Panc1 (cell line): ENCODE results near the gene NTNG1. TPM values are rescaled to one million over a fixed set of nuclear protein-coding genes. Genes with fewer than 3 reads are reported as not detected.

ENCODE experiments used
- ATAC-seq: fragments of 200-7000 bp; cut with Tn5 transposase; 2 replicates; pipeline ENCODE4 v1.9.1; 2020; ENCODE audit warnings: mild to moderate bottlenecking, moderate library complexity
- BruUV-seq: library from RNA; stranded (reverse); fragments of 400-500 nt; replicated peaks from 2 replicates; lab custom pipeline; 2021; lab: Mats Ljungman, UMichigan
- CTCF ChIA-PET: fragments of 300-600 bp; sonication (Branson Sonifier 250); formaldehyde crosslinking; loops from one replicate; lab custom pipeline; 2022; ENCODE audit warnings: antibody characterized with exemption; lab: Charles Lee
- POLR2A ChIA-PET: fragments of 300-600 bp; sonication (Branson Sonifier 250); formaldehyde crosslinking; loops from one replicate; lab custom pipeline; 2022; ENCODE audit warnings: antibody characterized with exemption; lab: Charles Lee
- DNase-seq: peaks from one replicate; pipeline ENCODE4 v3.0.0-alpha.2; 2010; ENCODE audit warnings: low read depth, low spot score
- H3K27ac ChIP-seq: 2 replicates; pipeline ENCODE4 v1.5.1; 2011; ENCODE audit warnings: mild to moderate bottlenecking, low read length, inconsistent platforms
- H3K27me3 ChIP-seq: fragments of 200-500 bp; sonication (Bioruptor generic); 2 replicates; pipeline ENCODE4 v1.6.0; 2014; ENCODE audit warnings: low read length, inconsistent platforms; ENCODE audit not compliant: control insufficient read depth, insufficient read depth
- H3K36me3 ChIP-seq: fragments of 200-500 bp; sonication (Bioruptor generic); 2 replicates; pipeline ENCODE4 v1.5.1; 2014; ENCODE audit warnings: inconsistent platforms, mild to moderate bottlenecking, low read length, moderate library complexity; ENCODE audit not compliant: control insufficient read depth, insufficient read depth
- H3K4me1 ChIP-seq: 2 replicates; pipeline ENCODE4 v1.5.1; 2011; ENCODE audit warnings: inconsistent platforms, mild to moderate bottlenecking, low read length, moderate library complexity; ENCODE audit not compliant: control insufficient read depth, insufficient read depth
- H3K4me3 ChIP-seq, 2 experiments: 2 replicates each; pipeline ENCODE4 v1.5.1; 2011 to 2012; ENCODE audit warnings: low read depth in 2 of 2, low read length in 2 of 2, mild to moderate bottlenecking in 2 of 2, inconsistent platforms in 1 of 2, moderate library complexity in 1 of 2
- H3K9me3 ChIP-seq: fragments of 200-500 bp; sonication (Bioruptor generic); 2 replicates; pipeline ENCODE4 v1.5.1; 2014; ENCODE audit warnings: low read depth, mild to moderate bottlenecking, inconsistent platforms, low read length, moderate library complexity; ENCODE audit not compliant: control insufficient read depth, insufficient read depth
- CTCF ChIP-seq: fragments of 450-650 bp; IDR thresholded peaks from 2 replicates; pipeline ENCODE4 v1.5.1; 2017; ENCODE audit warnings: mild to moderate bottlenecking
- POLR2AphosphoS5 ChIP-seq: IDR thresholded peaks from 2 replicates; pipeline ENCODE4 v1.6.1; 2012; ENCODE audit warnings: mild to moderate bottlenecking, low read depth, low read length, moderate library complexity
- REST ChIP-seq, 2 experiments: IDR thresholded peaks; 2 replicates each; pipeline ENCODE4 v1.6.1; 2011 to 2012; ENCODE audit warnings: low read depth in 2 of 2, control low read depth in 1 of 2, low read length in 1 of 2, mild to moderate bottlenecking in 1 of 2, moderate library complexity in 1 of 2; ENCODE audit not compliant: insufficient read depth in 1 of 2
- SIN3A ChIP-seq: IDR thresholded peaks from 2 replicates; pipeline ENCODE4 v1.6.1; 2012; ENCODE audit warnings: low read depth, mild to moderate bottlenecking, low read length, moderate library complexity, borderline replicate concordance; ENCODE audit not compliant: insufficient read depth
- TCF7L2 ChIP-seq: IDR thresholded peaks from 2 replicates; pipeline ENCODE4 v1.6.1; 2011; ENCODE audit warnings: mild to moderate bottlenecking, low read depth, low read length, inconsistent platforms
- in situ Hi-C: cut with HindIII; loops from 2 replicates; pipeline ENCODE4 v1.10.0; 2016; ENCODE audit warnings: low sequenced_read_pairs, low pct_unique_long_range_greater_than_20kb
- intact Hi-C: fragments of 100-400 bp; cut with micrococcal nuclease; formaldehyde crosslinking; loops from one replicate; pipeline ENCODE4 v1.10.0; 2022; ENCODE audit not compliant: unreplicated experiment
- total RNA-seq: library from RNA; stranded (reverse); gene quantifications from one replicate; pipeline ENCODE4 v1.2.1, GENCODE V29; 2021; ENCODE audit not compliant: unreplicated experiment

The NTNG1 gene
- total RNA-seq, 1 experiment from 2014 or later: 0.13 TPM

GRCh38 chr1:107198561-107198960 lies 57.7 kb downstream of the NTNG1 start:
- no peak for ATAC-seq
- Histone ChIP-seq H3K4me1 (no peaks in the 10 kb centered on the region), H3K27me3 (no peaks in the 10 kb centered on the region), H3K9me3 (0 out of 2 replicates have a peak, but pooled peaks cover 3% of the 10 kb centered on the region), H3K27ac (no peak overlapping the region), H3K4me3 (no peak overlapping the region), H3K36me3 (no peaks in the 10 kb centered on the region)
- in situ Hi-C loops (no loop called here), intact Hi-C loops (no loop called here)
- TF ChIP-seq SIN3A (no peak), POLR2AphosphoS5 (no peak), REST (IDR thresholded peaks at IDR 0.05; ENCODE audit: insufficient read depth in 1 of 2, low read depth in 2 of 2, low read length in 1 of 2) (no peak), TCF7L2 (no peak), CTCF (no peak)
- POLR2A ChIA-PET: no interaction called here
- CTCF ChIA-PET: no interaction called here
- no TSS peak for BruUV-seq
- no peak for DNase-seq

DNA sequence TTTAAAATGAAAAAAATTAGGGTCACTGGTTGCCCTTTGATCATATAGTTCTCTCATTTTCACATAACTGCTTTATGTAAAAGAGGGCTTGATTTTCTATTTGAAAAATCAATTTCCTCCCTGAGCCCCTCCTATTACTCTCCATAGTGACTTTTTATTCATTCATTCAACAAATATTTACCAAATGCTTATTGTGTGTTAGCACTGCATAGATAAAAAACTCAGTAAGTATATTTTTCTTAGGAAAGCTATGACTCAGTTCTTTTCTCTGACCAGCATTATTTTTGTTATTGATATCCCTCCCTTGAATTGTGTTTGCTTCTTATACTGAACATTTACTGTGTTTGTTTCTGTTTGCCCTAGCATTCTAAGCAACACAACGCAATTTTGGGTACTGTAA lies 59.8 kb downstream of the NTNG1 start:
- BruUV-seq: no TSS peak
- TF ChIP-seq REST (IDR thresholded peaks at IDR 0.05; ENCODE audit: insufficient read depth in 1 of 2, low read depth in 2 of 2, low read length in 1 of 2) (no peak), POLR2AphosphoS5 (no peak), CTCF (no peak), TCF7L2 (no peak), SIN3A (no peak)
- in situ Hi-C loops (no loop called here), intact Hi-C loops (no loop called here)
- ChIA-PET POLR2A (no interaction called here), CTCF (no interaction called here)
- H3K9me3 ChIP-seq: 0 out of 2 replicates have a peak, but pooled peaks cover 3% of the 10 kb centered on the region
- H3K36me3 ChIP-seq: no peaks in the 10 kb centered on the region
- DNase-seq (no peak), ATAC-seq (no peak)
- H3K27ac ChIP-seq: no peak overlapping the region
- no peak overlapping the region for H3K4me3 ChIP-seq
- no peaks in the 10 kb centered on the region for H3K27me3 ChIP-seq
- no peaks in the 10 kb centered on the region for H3K4me1 ChIP-seq
